Stomach (tissue), 4 donors: ENCODE results near the gene CXorf49B.
"Not testable (repeated sequence)": the region's sequence is repeated elsewhere in the genome, so short reads cannot be mapped to it uniquely, and the experiment has no call there.

Experiments
- POLR2A ChIP-seq, 4 donors: fragments of 450-650 bp; IDR thresholded peaks; one replicate each; pipeline ENCODE4 v1.6.1; 2016; ENCODE audit warnings: antibody characterized with exemption in 4 of 4, control low read depth in 2 of 4, mild to moderate bottlenecking in 1 of 4, moderate library complexity in 1 of 4
- TF ChIP-seq, protein P1 (sequence below), 7 experiments: fragments of 450-650 bp in 4 of 7; fragments of 200-600 bp in 3 of 7; sonication (generic) in 3 of 7; IDR thresholded peaks; one replicate each; pipeline ENCODE4 v1.5.1; 2016 to 2019; ENCODE audit warnings: antibody characterized with exemption in 7 of 7, control low read depth in 2 of 7, mild to moderate bottlenecking in 1 of 7

DNA sequence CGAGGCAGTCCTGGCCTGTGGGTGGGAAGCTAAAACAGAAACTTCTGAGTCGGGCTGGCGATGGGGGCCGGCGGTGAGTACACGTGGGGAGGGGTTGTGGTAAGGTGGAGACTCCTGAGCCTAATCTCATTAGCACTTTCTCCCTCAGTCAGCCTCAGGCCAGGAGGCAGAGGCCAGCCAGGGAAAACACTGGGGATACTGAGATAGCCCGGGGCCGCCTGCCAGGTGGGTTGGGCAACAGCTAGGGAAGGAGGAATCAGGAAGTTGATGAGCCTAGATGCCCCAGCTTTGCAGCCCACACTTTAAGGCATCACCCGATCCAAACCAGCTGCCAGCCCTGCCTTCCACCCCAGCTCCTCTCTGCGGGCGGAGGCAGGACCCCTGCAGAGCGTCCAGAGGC is 46.8 kb upstream of the CXorf49B start:
- TF ChIP-seq, protein P1, sequence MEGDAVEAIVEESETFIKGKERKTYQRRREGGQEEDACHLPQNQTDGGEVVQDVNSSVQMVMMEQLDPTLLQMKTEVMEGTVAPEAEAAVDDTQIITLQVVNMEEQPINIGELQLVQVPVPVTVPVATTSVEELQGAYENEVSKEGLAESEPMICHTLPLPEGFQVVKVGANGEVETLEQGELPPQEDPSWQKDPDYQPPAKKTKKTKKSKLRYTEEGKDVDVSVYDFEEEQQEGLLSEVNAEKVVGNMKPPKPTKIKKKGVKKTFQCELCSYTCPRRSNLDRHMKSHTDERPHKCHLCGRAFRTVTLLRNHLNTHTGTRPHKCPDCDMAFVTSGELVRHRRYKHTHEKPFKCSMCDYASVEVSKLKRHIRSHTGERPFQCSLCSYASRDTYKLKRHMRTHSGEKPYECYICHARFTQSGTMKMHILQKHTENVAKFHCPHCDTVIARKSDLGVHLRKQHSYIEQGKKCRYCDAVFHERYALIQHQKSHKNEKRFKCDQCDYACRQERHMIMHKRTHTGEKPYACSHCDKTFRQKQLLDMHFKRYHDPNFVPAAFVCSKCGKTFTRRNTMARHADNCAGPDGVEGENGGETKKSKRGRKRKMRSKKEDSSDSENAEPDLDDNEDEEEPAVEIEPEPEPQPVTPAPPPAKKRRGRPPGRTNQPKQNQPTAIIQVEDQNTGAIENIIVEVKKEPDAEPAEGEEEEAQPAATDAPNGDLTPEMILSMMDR (IDR thresholded peaks at IDR 0.05): not testable (repeated sequence)
- TF ChIP-seq POLR2A (IDR thresholded peaks at IDR 0.05): not testable (repeated sequence)
